Astrocyte (in vitro differentiated cells and primary cell): ENCODE measurements around the gene XRCC5.

Experiments used
- EZH2 ChIP-seq: IDR thresholded peaks from 2 replicates; pipeline ENCODE4 v1.6.1; 2012; ENCODE audit warnings: mild to moderate bottlenecking, low read length, inconsistent platforms; ENCODE audit not compliant: insufficient read depth
- TF ChIP-seq, protein P1 (sequence below): IDR thresholded peaks from 2 replicates; pipeline ENCODE4 v1.5.1; 2011; ENCODE audit warnings: low read depth, mild to moderate bottlenecking, inconsistent platforms, low read length, moderate library complexity; ENCODE audit not compliant: insufficient read depth

DNA sequence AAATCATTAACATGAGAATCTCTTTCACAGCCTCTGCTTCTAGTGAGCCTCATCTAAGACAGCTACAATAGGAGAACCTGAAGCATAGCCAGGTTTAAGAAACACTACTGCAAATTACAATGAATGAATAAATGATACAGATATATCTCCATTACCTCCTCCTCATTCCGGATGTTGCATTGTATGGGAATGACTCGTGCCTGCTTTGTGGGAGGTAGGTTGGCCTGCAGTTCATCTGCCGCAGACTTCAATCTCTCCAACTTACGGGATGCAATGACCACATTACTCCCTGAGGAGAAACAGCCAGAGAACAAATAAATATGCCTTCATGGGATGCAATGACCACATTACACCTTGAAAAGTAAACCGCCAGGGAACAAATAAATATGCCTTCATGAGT lies 42.9 kb upstream of the XRCC5 start:
- no peak for TF ChIP-seq EZH2
- TF ChIP-seq, protein P1, sequence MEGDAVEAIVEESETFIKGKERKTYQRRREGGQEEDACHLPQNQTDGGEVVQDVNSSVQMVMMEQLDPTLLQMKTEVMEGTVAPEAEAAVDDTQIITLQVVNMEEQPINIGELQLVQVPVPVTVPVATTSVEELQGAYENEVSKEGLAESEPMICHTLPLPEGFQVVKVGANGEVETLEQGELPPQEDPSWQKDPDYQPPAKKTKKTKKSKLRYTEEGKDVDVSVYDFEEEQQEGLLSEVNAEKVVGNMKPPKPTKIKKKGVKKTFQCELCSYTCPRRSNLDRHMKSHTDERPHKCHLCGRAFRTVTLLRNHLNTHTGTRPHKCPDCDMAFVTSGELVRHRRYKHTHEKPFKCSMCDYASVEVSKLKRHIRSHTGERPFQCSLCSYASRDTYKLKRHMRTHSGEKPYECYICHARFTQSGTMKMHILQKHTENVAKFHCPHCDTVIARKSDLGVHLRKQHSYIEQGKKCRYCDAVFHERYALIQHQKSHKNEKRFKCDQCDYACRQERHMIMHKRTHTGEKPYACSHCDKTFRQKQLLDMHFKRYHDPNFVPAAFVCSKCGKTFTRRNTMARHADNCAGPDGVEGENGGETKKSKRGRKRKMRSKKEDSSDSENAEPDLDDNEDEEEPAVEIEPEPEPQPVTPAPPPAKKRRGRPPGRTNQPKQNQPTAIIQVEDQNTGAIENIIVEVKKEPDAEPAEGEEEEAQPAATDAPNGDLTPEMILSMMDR = no peak
